Coronary artery (tissue), 2 donors: ENCODE results near the gene UVRAG.
A peak's percentile ranks its signal among the peaks of the same experiment; 100 is the strongest.

Source experiments
- DNase-seq: peaks from one replicate; pipeline ENCODE4 v3.0.0-alpha.2; 2017; ENCODE audit warnings: low spot score
- H3K27ac ChIP-seq, 2 donors: fragments of 200-600 bp; sonication (generic); one replicate each; pipeline ENCODE4 v1.5.1; 2016 to 2019
- H3K4me3 ChIP-seq: fragments of 200-600 bp; sonication (generic); 2 replicates; pipeline ENCODE4 v1.5.1; 2016; ENCODE audit warnings: mild to moderate bottlenecking, moderate library complexity
- CTCF ChIP-seq: fragments of 200-600 bp; sonication (generic); IDR thresholded peaks from one replicate; pipeline ENCODE4 v1.5.1; 2019; ENCODE audit warnings: antibody characterized with exemption

UVRAG gene

GRCh38 chr11:75814363-75814676, 690 bp upstream of the UVRAG start:
- Histone ChIP-seq H3K4me3 (peak overlapping the region; percentile 86), H3K27ac (peak overlapping the region; percentile 97)
- no peak for TF ChIP-seq CTCF
- no peak for DNase-seq

GRCh38 chr11:75815345-75816168, 547 bp downstream of the UVRAG start:
- peak; percentile 85 for DNase-seq
- peak overlapping the region; percentile 97 for H3K27ac ChIP-seq
- no peak for TF ChIP-seq CTCF
- H3K4me3 ChIP-seq = peak overlapping the region; percentile 86

- Histone ChIP-seq H3K4me3 (peak overlapping the region; percentile 86), H3K27ac (peak overlapping the region in 1 of 2 donors; percentile 97)
- DNase-seq = no peak
- no peak for TF ChIP-seq CTCF
Measured at GRCh38 chr11:75816561-75817239, 1.7 kb downstream of the UVRAG start.

- Histone ChIP-seq H3K4me3 (no peak overlapping the region), H3K27ac (no peak overlapping the region)
- no peak for DNase-seq
- TF ChIP-seq CTCF = no peak
Measured at GRCh38 chr11:75820645-75821044, 5.6 kb downstream of the UVRAG start.

GRCh38 chr11:75821202-75821601, 6.2 kb downstream of the UVRAG start:
- no peak for TF ChIP-seq CTCF
- H3K27ac ChIP-seq = no peak overlapping the region
- no peak overlapping the region for H3K4me3 ChIP-seq
- DNase-seq = no peak

GRCh38 chr11:75822541-75822940, 7.5 kb downstream of the UVRAG start:
- H3K27ac ChIP-seq = no peak overlapping the region
- H3K4me3 ChIP-seq = no peak overlapping the region
- TF ChIP-seq CTCF = no peak
- no peak for DNase-seq

GRCh38 chr11:75823415-75823814, 8.4 kb downstream of the UVRAG start:
- TF ChIP-seq CTCF = no peak
- DNase-seq = no peak
- Histone ChIP-seq H3K27ac (no peak overlapping the region), H3K4me3 (no peak overlapping the region)
